ENCODE measurements around the gene PLCB4.

DNA sequence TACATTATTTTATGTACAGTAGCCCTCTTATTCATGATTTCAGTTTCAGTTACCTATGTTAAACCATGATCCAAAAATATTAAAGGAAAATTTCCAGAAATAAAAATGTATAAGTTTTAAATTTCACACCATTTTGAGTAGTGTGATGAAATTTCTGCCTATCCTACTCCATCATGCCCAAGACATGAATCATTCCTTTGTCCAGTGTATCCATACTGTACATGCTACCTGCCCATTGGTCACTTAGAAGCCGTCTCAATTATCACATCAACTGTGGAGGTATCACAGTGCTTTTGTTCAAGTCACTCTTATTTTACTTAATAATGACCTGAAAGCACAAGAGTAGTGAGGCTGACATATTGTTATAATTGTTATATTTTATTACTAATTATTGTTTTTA lies 32.3 kb upstream of the PLCB4 start:
- no peak for TF ChIP-seq EZH2 (IDR thresholded peaks at IDR 0.05; ENCODE audit: borderline replicate concordance, low read length)
- TF ChIP-seq, protein P1, sequence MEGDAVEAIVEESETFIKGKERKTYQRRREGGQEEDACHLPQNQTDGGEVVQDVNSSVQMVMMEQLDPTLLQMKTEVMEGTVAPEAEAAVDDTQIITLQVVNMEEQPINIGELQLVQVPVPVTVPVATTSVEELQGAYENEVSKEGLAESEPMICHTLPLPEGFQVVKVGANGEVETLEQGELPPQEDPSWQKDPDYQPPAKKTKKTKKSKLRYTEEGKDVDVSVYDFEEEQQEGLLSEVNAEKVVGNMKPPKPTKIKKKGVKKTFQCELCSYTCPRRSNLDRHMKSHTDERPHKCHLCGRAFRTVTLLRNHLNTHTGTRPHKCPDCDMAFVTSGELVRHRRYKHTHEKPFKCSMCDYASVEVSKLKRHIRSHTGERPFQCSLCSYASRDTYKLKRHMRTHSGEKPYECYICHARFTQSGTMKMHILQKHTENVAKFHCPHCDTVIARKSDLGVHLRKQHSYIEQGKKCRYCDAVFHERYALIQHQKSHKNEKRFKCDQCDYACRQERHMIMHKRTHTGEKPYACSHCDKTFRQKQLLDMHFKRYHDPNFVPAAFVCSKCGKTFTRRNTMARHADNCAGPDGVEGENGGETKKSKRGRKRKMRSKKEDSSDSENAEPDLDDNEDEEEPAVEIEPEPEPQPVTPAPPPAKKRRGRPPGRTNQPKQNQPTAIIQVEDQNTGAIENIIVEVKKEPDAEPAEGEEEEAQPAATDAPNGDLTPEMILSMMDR (conservative IDR thresholded peaks at IDR 0.05 in 1 of 2, IDR thresholded peaks at IDR 0.05 in 1 of 2; ENCODE audit: extremely low read depth in 1 of 2, insufficient read depth in 1 of 2, low read depth in 1 of 2, low read length in 2 of 2) = no peak
